ENCODE results near the gene C6orf120. TPM values are rescaled to one million over a fixed set of nuclear protein-coding genes. Genes with fewer than 3 reads are reported as not detected.

The C6orf120 gene
- total and polyA plus RNA-seq, 2 donors, result 21.7 to 48.2 TPM

- DNase-seq (ENCODE audit: extremely low spot score), result peak; percentile 20
- Histone ChIP-seq H3K27ac (ENCODE audit: low read depth) (peak overlapping the region; percentile 91), H3K4me1 (ENCODE audit: insufficient read depth) (no peaks in the 10 kb centered on the region), H3K4me3 (ENCODE audit: low read depth, low read length) (peak overlapping the region; percentile 76), H3K36me3 (ENCODE audit: insufficient read depth) (peaks cover 3% of the 10 kb centered on the region)
- WGBS, result 6% methylated on average over 19 of the region's 19 CpGs
These were observed 50.2 kb downstream of the C6orf120 start for GRCh38 chr6:169752074-169752623.

Other genes starting within 250 kb of the C6orf120 start
- gene WDR27, start 97 bp upstream of the C6orf120 start, total RNA-seq, result 54.5 TPM
- 15.9 TPM for gene WDR27, start 97 bp upstream of the C6orf120 start, polyA plus RNA-seq
- gene PHF10, start 22.4 kb downstream of the C6orf120 start, total RNA-seq, result 76.1 TPM
- 44.2 TPM for gene PHF10, start 22.4 kb downstream of the C6orf120 start, polyA plus RNA-seq
- 2.4 TPM for gene DYNLT2, start 49.4 kb downstream of the C6orf120 start, total RNA-seq
- gene DYNLT2, start 49.4 kb downstream of the C6orf120 start, polyA plus RNA-seq, result 1.6 TPM
- gene ERMARD, start 49.5 kb downstream of the C6orf120 start, total RNA-seq, result 34.9 TPM
- 19.7 TPM for gene ERMARD, start 49.5 kb downstream of the C6orf120 start, polyA plus RNA-seq